Neural progenitor cell (in vitro differentiated cells): ENCODE results near the gene AIP.

Source experiments
- CTCF ChIP-seq: fragments of 200-600 bp; sonication (generic); IDR thresholded peaks from 2 replicates; pipeline ENCODE4 v1.5.1; 2017; ENCODE audit warnings: antibody characterized with exemption, mild to moderate bottlenecking
- EZH2 ChIP-seq: fragments of 200-600 bp; sonication (generic); IDR thresholded peaks from 2 replicates; pipeline ENCODE4 v1.6.1; 2017; ENCODE audit warnings: antibody characterized with exemption, mild to moderate bottlenecking, moderate library complexity
- EZH2phosphoT487 ChIP-seq: fragments of 200-600 bp; sonication (generic); IDR thresholded peaks from 2 replicates; pipeline ENCODE4 v1.6.1; 2017; ENCODE audit warnings: antibody characterized with exemption

GRCh38 chr11:67486481-67487195, 3.8 kb downstream of the AIP start:
- TF ChIP-seq CTCF = no peak
- no peak for TF ChIP-seq EZH2
- TF ChIP-seq EZH2phosphoT487 = no peak
